Measurements from ENCODE around the gene LRMDA.
"Not testable (repeated sequence)": the region's sequence is repeated elsewhere in the genome, so short reads cannot be mapped to it uniquely, and the experiment has no call there.

The LRMDA gene

GRCh38 chr10:75513292-75513885 is 82.0 kb downstream of the LRMDA start:
- peak overlapping the region; percentile 67 for H3K27ac ChIP-seq
- no peak for TF ChIP-seq CTCF (conservative IDR thresholded peaks at IDR 0.05)

GRCh38 chr10:75514830-75515229 is 83.4 kb downstream of the LRMDA start:
- no peak overlapping the region for H3K27ac ChIP-seq
- no peak for TF ChIP-seq CTCF (conservative IDR thresholded peaks at IDR 0.05)

DNA sequence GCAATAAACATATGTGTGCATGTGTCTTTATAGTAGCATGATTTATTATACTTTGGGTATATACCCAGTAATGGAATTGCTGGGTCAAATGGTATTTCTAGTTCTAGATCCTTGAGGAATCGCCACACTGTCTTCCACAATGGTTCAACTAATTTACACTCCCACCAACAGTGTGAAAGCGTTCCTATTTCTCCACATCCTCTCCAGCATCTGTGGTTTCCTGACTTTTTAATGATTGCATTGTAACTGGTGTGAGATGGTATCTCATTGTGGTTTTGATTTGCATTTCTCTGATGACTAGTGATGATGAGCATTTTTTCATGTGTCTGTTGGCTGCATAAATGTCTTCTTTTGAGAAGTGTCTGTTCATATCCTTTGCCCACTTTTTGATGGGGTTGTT is 84.7 kb downstream of the LRMDA start:
- H3K27ac ChIP-seq, result not testable (repeated sequence)

- H3K27ac ChIP-seq, result not testable (repeated sequence)
Observed at GRCh38 chr10:75519213-75519612, 87.8 kb downstream of the LRMDA start.

- H3K27ac ChIP-seq, result not testable (repeated sequence)
Observed at GRCh38 chr10:75521194-75521829, 89.9 kb downstream of the LRMDA start.

- H3K27ac ChIP-seq, result no peak overlapping the region
- no peak for TF ChIP-seq CTCF (conservative IDR thresholded peaks at IDR 0.05)
Observed at GRCh38 chr10:75525067-75525466, 93.6 kb downstream of the LRMDA start.

DNA sequence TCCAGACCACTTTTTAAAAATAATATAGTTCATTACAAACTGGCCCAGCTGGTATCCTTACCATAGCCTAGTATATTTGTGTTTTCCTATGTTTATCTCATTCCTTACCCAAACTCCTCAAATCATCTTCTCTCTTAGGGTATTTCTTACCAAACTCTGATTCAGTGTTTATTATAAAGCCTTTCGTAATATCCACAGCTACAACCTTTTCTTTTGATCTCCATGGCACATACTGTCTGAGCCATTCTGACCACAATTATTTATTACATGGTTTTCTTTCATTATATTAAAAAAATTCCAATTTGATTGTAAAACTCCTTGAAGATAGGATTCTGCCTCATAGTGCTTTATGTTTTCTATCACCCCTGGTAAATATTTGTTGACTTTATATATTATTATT is 94.2 kb downstream of the LRMDA start:
- no peak for TF ChIP-seq CTCF (conservative IDR thresholded peaks at IDR 0.05)
- H3K27ac ChIP-seq, result no peak overlapping the region

- no peak overlapping the region for H3K27ac ChIP-seq
- no peak for TF ChIP-seq CTCF (conservative IDR thresholded peaks at IDR 0.05)
Observed at GRCh38 chr10:75527542-75527941, 96.1 kb downstream of the LRMDA start.

DNA sequence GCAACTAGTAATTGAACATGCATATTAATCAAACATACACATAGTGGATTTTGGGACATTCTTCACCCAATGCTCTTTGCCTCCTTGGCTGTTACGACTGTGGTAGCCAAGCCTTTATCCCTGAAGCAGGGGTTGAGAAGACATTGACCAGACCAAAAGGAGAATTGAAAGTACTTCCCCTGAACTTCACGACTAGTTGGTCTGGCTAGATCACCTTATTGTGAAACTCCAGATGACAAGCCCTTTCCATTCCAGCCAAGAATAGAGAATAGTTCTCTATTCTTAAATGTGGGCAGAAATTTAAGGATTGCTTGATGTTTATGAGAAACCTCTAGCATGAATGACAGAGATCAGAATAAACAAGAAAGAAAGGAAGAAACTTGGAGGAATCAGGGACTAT is 97.0 kb downstream of the LRMDA start:
- no peak overlapping the region for H3K27ac ChIP-seq
- no peak for TF ChIP-seq CTCF (conservative IDR thresholded peaks at IDR 0.05)

All from VCaP (cell line).